ENCODE measurements around the gene MICAL3. TPM values are rescaled to one million over a fixed set of nuclear protein-coding genes. Genes with fewer than 3 reads are reported as not detected.
A peak's percentile ranks its signal among the peaks of the same experiment; 100 is the strongest.

MICAL3 gene
- total and polyA plus RNA-seq, 5 donors, result 30.4 to 105 (median 72.5) TPM

DNA sequence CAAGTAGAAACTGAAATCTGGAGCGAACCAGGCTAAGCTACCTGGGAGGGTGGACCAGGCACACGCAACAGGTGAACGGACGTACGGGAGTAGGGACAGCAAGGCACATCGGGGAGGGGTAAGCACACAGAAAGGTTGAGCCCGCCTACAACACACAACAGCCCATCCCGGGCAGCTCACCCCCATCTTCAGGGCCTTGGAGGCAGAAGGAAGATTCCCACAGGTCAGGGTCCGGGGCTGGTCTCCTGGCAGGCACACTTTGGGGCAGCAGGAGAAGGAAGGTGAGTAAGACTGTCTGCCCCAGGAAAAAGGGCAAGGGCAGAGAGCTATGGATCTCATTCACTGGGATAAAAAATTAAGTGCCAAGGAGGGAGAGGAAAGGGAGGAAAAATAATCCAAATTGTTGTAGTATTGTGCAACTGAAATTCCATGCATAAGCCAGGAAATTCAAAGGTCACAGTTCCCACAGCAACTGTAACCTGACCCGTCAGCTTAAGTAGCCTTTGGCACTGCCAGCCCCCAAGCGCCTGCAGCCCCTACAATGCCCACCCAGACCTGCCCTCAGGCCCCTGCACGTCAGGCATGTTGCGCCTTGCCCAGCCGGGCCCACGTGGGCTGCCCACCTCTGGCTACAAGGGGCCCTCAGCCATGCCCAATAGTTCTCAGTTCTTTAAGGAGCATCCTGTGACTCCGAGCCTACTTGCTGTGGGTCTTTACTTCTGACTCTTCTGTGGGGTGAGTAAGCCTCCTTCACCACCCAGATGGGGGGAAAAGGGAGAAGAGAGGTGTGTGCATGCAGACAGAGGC lies 51.8 kb downstream of the MICAL3 start:
- peak; percentile 67 to 71 for ATAC-seq
- intact Hi-C loops (cut with DNase I), result loop anchor here in 1 of 4 donors (10.0 kb wide), 1 partner anchor 52 kb away; the partner anchor contains the start of gene MICAL3
- 73% methylated on average over 16 of the region's 16 CpGs for WGBS
- Histone ChIP-seq H3K4me1 (ENCODE audit: control insufficient read depth, insufficient read depth, low read length) (peaks cover 24% of the 10 kb centered on the region), H3K9me3 (ENCODE audit: control insufficient read depth, low read length) (no peaks in the 10 kb centered on the region), H3K4me3 (ENCODE audit: low read length) (no peak overlapping the region), H3K27me3 (ENCODE audit: control insufficient read depth, insufficient read depth) (no peaks in the 10 kb centered on the region), H3K27ac (ENCODE audit: low read length) (peak overlapping the region; percentile 22)
- DNase-seq, result peak; percentile 51 to 77 (median 73)

DNA sequence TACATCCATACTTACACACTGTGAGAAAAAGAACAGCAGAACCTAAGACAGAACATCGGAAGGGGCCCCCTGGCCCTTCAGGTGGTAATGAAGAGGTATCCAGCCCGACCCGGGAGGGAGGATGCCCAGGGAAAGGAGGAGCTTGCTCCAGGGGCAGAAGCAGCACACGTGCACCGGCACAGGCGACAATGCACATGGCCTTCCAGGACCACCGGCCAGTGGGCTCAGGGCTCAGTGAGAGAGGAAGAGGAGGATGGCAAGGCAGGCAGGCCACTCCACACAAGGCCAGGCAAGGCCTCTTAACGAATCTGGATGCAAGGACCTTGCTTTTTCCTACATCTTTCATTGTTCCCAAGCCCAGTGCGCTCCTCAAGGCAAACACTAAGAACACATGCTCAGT lies 52.6 kb downstream of the MICAL3 start:
- Histone ChIP-seq H3K27me3 (ENCODE audit: control insufficient read depth, insufficient read depth) (no peaks in the 10 kb centered on the region), H3K4me3 (ENCODE audit: low read length) (no peak overlapping the region), H3K9me3 (ENCODE audit: control insufficient read depth, low read length) (no peaks in the 10 kb centered on the region), H3K4me1 (ENCODE audit: control insufficient read depth, insufficient read depth, low read length) (peaks cover 24% of the 10 kb centered on the region), H3K27ac (ENCODE audit: low read length) (no peak overlapping the region)
- intact Hi-C loops (cut with DNase I), result loop anchor here in 1 of 4 donors (10.0 kb wide), 1 partner anchor 53 kb away; the partner anchor contains the start of gene MICAL3
- DNase-seq (peak in 1 of 3 donors; percentile 25), ATAC-seq (no peak)
- WGBS, result 82% methylated on average over 9 of the region's 9 CpGs

DNA sequence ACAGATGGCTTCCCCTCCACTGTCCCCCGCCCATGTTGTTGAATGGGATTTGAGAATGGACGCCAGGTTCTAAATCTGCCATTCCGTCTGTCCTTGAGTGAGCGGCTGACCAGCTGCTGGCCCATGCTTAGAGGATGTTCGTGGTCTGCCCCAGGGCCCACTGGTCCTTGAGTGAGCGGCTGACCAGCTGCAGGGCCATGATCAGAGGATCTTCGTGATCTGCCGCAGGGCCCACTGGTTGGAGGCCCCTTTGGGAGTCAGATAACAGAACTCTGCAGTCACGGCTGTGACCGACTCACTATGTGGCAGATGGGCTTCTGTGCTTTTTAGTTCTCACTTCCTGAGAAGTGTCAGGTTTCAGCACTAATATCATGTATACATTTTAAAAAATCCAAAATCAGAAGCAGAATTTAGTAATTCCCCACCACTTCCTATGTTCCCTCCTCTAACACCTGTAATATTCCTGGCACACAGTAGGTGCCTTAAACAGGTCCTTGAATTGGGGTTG lies 54.1 kb downstream of the MICAL3 start:
- DNase-seq (peak in 1 of 3 donors; percentile 32), ATAC-seq (peak in 1 of 2 donors; percentile 4)
- 64% methylated on average over 10 of the region's 10 CpGs for WGBS
- no peaks in the 10 kb centered on the region for H3K27me3 ChIP-seq (ENCODE audit: control insufficient read depth, insufficient read depth)
- peaks cover 24% of the 10 kb centered on the region for H3K4me1 ChIP-seq (ENCODE audit: control insufficient read depth, insufficient read depth, low read length)
- peak overlapping the region; percentile 16 for H3K27ac ChIP-seq (ENCODE audit: low read length)
- no peaks in the 10 kb centered on the region for H3K9me3 ChIP-seq (ENCODE audit: control insufficient read depth, low read length)
- intact Hi-C loops (cut with DNase I), result loop anchor here in 1 of 4 donors (10.0 kb wide), 1 partner anchor 55 kb away; the partner anchor contains the start of gene MICAL3
- H3K4me3 ChIP-seq (ENCODE audit: low read length), result no peak overlapping the region

DNA sequence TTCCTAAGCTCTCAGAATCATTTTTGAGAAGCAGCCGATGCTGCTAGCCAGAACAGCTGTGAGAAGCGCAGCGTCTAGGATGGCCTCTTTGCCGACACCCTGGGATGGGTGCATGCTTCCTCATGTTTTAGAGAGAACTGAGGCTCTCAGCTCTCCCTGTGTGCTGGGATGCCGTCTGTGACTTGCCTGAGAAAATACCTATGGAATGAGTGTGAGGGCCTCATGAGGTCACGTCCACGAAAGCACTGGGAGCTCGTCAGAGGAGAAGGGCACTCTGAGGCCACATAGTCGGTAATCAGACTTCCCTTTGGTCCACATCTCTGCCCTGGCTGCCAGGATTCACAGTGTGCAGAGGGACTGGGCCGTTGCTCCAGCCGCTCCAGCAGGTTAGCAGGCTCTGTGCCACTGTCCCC lies 54.7 kb downstream of the MICAL3 start:
- Histone ChIP-seq H3K27ac (ENCODE audit: low read length) (peak overlapping the region; percentile 16), H3K4me3 (ENCODE audit: low read length) (no peak overlapping the region), H3K9me3 (ENCODE audit: control insufficient read depth, low read length) (no peaks in the 10 kb centered on the region), H3K27me3 (ENCODE audit: control insufficient read depth, insufficient read depth) (no peaks in the 10 kb centered on the region), H3K4me1 (ENCODE audit: control insufficient read depth, insufficient read depth, low read length) (peaks cover 22% of the 10 kb centered on the region)
- 39% methylated on average over 11 of the region's 11 CpGs for WGBS
- intact Hi-C loops (cut with DNase I), result loop anchor here in 1 of 4 donors (10.0 kb wide), 1 partner anchor 55 kb away; the partner anchor contains the start of gene MICAL3
- ATAC-seq (peak; percentile 60 to 84), DNase-seq (peak in 2 of 3 donors; percentile 61 to 68)

DNA sequence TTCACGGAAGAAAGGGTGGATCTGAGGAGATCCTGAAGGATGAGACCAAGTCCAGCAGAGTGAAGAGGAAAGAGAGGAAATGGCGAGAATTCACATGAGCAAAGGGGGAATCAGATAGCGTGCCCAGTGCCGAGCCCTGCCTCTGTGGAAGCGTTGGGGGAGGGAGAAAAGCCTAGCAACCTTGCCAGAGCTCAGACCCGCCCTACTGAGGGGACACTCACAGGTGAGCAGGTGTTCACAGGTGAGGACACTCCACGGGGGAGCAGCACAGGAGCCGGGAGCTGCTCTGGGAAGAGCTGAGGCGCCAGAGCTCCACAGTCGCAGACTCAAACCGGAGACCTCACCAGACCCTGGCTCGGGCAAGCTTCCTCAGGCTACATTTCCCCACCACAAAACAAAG lies 56.2 kb downstream of the MICAL3 start:
- no peak for ATAC-seq

DNA sequence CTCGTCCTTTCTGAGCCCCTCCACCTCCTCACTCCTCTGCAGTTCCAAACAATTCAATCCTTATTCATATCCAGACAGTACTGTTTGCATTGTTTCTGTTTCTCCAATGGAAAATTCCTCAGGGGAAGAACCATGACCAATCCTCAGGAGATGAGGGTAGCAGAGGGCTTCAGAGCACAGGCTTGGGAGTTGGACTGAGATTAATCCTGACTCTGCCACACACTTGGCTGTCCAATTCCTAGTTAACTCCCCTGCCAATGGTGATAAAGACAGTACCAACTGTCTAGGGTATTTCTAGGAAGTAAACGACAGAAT lies 58.0 kb downstream of the MICAL3 start:
- Histone ChIP-seq H3K27ac (ENCODE audit: low read length) (no peak overlapping the region), H3K4me1 (ENCODE audit: control insufficient read depth, insufficient read depth, low read length) (peaks cover 6% of the 10 kb centered on the region), H3K27me3 (ENCODE audit: control insufficient read depth, insufficient read depth) (no peaks in the 10 kb centered on the region), H3K4me3 (ENCODE audit: low read length) (no peak overlapping the region), H3K9me3 (ENCODE audit: control insufficient read depth, low read length) (no peaks in the 10 kb centered on the region)
- ATAC-seq (no peak), DNase-seq (no peak)
- 65% methylated on average over 2 of the region's 2 CpGs for WGBS
- intact Hi-C loops (cut with DNase I), result no loop called here

More for the DNA sequence above, 56.2 kb downstream of the MICAL3 start:
- Histone ChIP-seq H3K9me3 (ENCODE audit: control insufficient read depth, low read length) (no peaks in the 10 kb centered on the region), H3K4me3 (ENCODE audit: low read length) (no peak overlapping the region), H3K4me1 (ENCODE audit: control insufficient read depth, insufficient read depth, low read length) (peaks cover 14% of the 10 kb centered on the region), H3K27ac (ENCODE audit: low read length) (no peak overlapping the region), H3K27me3 (ENCODE audit: control insufficient read depth, insufficient read depth) (no peaks in the 10 kb centered on the region)
- intact Hi-C loops (cut with DNase I), result no loop called here
- peak in 1 of 3 donors; percentile 3 for DNase-seq
- 94% methylated on average over 12 of the region's 12 CpGs for WGBS

DNA sequence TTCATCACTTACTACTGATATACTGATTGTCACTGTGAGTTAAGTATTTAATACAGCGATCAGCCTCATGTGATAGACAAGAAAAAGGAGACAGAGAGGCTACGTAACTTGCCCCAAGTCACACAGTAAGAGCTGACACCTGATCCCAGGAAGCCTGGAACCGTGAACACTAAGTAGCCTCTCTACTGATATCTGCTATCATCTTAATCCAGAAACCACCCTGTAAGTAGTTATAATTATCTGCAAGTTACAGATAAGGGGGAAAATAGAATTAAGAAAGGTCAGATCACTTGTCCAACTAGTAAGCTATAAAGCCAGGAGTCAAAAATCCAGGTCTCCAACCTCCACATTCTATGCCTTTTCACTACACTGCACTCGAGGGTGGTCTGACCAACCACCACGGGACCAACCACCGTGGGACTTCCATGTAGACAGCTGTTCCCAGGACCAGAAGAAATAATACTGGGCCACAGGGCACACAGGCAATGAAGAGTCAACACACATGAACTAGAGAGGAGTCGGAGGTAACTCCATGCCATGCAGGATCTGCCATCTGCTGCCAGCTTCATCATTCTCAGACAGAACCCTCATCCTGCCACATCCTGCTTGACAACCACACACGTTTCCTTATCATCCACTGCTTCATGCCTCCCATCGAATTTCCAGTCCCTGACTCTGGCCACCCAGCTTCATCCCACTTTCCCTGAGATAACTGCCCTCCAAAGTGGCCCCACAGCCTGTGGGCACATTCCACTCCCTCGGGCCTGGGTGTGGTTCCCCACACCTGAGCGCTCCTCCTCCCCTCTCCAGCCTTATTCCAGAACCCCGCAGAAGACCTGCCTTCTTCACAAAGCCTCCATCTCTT lies 58.6 kb downstream of the MICAL3 start:
- ATAC-seq (no peak), DNase-seq (peak in 1 of 3 donors; percentile 11)
- no peak overlapping the region for H3K27ac ChIP-seq (ENCODE audit: low read length)
- no peaks in the 10 kb centered on the region for H3K27me3 ChIP-seq (ENCODE audit: control insufficient read depth, insufficient read depth)
- WGBS, result 63% methylated on average over 12 of the region's 12 CpGs
- H3K9me3 ChIP-seq (ENCODE audit: control insufficient read depth, low read length), result no peaks in the 10 kb centered on the region
- no peak overlapping the region for H3K4me3 ChIP-seq (ENCODE audit: low read length)
- H3K4me1 ChIP-seq (ENCODE audit: control insufficient read depth, insufficient read depth, low read length), result peaks cover 6% of the 10 kb centered on the region
- intact Hi-C loops (cut with DNase I), result no loop called here

DNA sequence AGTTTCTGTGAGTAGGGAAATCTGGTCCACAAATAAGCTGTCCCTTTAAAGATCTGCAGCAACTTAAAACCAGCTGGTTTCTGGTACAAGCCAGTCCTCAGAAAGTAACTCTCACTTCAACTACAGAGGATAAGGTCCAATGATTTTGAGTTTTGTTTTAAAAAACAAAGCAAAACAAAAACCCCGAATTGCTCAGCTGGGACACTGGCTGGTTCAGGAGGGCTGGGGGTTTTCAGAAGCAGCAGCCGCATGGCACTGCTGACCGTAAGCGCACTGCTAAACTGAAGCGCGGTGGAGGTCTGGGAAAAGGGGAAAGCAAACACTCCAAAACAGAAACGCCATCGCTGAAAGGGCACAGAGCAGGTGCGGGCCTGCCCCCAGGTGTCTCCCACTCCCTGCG lies 59.7 kb downstream of the MICAL3 start:
- H3K4me3 ChIP-seq (ENCODE audit: low read length), result no peak overlapping the region
- no peaks in the 10 kb centered on the region for H3K27me3 ChIP-seq (ENCODE audit: control insufficient read depth, insufficient read depth)
- DNase-seq (peak in 1 of 3 donors; percentile 27), ATAC-seq (no peak)
- no peak overlapping the region for H3K27ac ChIP-seq (ENCODE audit: low read length)
- peaks cover 6% of the 10 kb centered on the region for H3K4me1 ChIP-seq (ENCODE audit: control insufficient read depth, insufficient read depth, low read length)
- H3K9me3 ChIP-seq (ENCODE audit: control insufficient read depth, low read length), result no peaks in the 10 kb centered on the region
- 41% methylated on average over 10 of the region's 10 CpGs for WGBS
- intact Hi-C loops (cut with DNase I), result no loop called here

DNA sequence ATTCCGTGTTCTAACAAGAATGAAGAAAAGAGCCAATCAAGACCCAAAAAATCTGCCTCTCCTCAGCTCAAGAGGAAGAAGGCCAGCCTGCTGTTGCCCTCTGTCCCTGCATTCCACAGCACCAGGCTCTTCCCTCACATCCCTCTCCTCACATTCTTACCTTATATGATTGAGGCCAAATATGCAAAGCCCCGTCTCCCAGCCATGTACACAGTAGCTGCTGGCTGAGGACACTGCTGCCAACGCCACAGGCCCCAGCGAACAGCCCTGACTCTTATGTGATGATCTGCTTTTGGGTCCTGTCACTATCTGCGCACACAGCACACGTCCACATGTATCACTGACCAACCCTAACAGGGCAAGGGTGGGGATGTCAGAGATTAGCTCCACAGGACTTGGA lies 60.2 kb downstream of the MICAL3 start:
- Histone ChIP-seq H3K4me3 (ENCODE audit: low read length) (no peak overlapping the region), H3K4me1 (ENCODE audit: control insufficient read depth, insufficient read depth, low read length) (peaks cover 6% of the 10 kb centered on the region), H3K27ac (ENCODE audit: low read length) (peak overlapping the region; percentile 49), H3K9me3 (ENCODE audit: control insufficient read depth, low read length) (no peaks in the 10 kb centered on the region), H3K27me3 (ENCODE audit: control insufficient read depth, insufficient read depth) (no peaks in the 10 kb centered on the region)
- DNase-seq (peak in 1 of 3 donors; percentile 33), ATAC-seq (peak; percentile 59 to 62)
- intact Hi-C loops (cut with DNase I), result no loop called here
- WGBS, result 43% methylated on average over 6 of the region's 6 CpGs

DNA sequence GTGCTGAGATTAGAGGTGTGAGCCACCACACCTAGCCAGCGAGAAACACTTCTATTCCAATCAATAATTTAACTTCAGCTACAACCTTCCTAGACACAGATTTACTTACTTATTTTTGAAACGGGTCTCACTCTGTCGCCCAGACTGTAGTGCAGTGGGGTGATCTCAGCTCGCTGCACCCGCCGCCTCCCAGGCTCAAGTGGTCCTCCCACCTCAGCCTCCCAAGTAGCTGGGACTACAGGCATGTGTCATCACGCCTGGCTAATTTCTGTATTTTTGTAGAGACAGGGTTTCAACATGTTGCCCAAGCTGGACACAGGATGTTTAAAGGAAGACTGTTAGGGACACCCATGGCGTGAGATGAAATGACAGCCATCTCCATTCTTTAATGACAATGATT lies 61.3 kb downstream of the MICAL3 start:
- Histone ChIP-seq H3K27me3 (ENCODE audit: control insufficient read depth, insufficient read depth) (no peaks in the 10 kb centered on the region), H3K4me3 (ENCODE audit: low read length) (no peak overlapping the region), H3K27ac (ENCODE audit: low read length) (no peak overlapping the region), H3K9me3 (ENCODE audit: control insufficient read depth, low read length) (no peaks in the 10 kb centered on the region), H3K4me1 (ENCODE audit: control insufficient read depth, insufficient read depth, low read length) (peaks cover 11% of the 10 kb centered on the region)
- intact Hi-C loops (cut with DNase I), result no loop called here
- ATAC-seq (no peak), DNase-seq (peak in 1 of 3 donors; percentile 19)
- 95% methylated on average over 8 of the region's 8 CpGs for WGBS

Data from right cardiac atrium (tissue), 5 donors.